GM20000 (cell line): ENCODE data around the gene SRPX.

Experiments
- DNase-seq: peaks from one replicate; pipeline ENCODE4 v3.0.0; 2012; ENCODE audit warnings: low spot score
- TF ChIP-seq, protein P1 (sequence below): IDR thresholded peaks from 2 replicates; pipeline ENCODE4 v1.5.1; 2012; ENCODE audit warnings: mild to moderate bottlenecking, control low read depth; ENCODE audit errors: extremely low read depth, missing control alignments

The SRPX gene

DNA sequence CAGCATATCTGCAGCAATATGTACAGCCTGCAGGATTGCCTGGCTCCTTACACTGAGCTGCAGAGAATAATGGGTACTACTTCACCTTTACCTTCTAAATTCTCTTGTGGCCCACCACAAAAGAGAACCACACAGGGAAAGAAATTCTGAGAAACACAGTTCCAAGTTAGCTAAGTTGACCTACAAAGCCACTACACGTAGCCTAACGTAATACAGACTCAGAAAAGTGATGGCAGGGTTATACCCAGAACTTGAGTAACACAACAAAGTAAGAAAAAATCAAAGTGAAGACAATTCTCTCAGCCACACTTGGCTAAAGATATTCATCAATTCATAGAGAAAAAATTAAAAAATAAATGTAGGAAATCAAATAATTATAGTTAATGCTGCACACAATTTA is 26.4 kb upstream of the SRPX start:
- DNase-seq, result no peak
- TF ChIP-seq, protein P1, sequence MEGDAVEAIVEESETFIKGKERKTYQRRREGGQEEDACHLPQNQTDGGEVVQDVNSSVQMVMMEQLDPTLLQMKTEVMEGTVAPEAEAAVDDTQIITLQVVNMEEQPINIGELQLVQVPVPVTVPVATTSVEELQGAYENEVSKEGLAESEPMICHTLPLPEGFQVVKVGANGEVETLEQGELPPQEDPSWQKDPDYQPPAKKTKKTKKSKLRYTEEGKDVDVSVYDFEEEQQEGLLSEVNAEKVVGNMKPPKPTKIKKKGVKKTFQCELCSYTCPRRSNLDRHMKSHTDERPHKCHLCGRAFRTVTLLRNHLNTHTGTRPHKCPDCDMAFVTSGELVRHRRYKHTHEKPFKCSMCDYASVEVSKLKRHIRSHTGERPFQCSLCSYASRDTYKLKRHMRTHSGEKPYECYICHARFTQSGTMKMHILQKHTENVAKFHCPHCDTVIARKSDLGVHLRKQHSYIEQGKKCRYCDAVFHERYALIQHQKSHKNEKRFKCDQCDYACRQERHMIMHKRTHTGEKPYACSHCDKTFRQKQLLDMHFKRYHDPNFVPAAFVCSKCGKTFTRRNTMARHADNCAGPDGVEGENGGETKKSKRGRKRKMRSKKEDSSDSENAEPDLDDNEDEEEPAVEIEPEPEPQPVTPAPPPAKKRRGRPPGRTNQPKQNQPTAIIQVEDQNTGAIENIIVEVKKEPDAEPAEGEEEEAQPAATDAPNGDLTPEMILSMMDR, result no peak

DNA sequence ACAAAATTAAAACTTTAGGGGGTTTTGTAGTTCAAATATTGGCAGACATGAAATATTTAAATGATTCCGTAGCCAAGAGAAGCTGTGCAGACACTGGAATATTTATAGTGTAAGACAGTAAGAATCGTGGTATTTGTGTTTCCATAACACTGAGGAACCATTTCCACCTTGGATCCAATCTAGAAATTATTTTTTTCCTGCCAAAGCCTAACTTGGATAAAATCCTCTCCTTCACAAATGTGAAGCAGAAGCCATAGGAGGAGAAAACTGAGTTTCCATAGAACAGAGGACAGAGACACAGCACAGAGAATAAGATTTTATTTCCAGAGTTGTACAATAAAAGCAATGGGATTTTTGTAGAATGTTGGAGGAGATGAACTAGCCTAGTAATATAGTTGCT is 19.9 kb upstream of the SRPX start:
- no peak for DNase-seq
- TF ChIP-seq, protein P1, result no peak

DNA sequence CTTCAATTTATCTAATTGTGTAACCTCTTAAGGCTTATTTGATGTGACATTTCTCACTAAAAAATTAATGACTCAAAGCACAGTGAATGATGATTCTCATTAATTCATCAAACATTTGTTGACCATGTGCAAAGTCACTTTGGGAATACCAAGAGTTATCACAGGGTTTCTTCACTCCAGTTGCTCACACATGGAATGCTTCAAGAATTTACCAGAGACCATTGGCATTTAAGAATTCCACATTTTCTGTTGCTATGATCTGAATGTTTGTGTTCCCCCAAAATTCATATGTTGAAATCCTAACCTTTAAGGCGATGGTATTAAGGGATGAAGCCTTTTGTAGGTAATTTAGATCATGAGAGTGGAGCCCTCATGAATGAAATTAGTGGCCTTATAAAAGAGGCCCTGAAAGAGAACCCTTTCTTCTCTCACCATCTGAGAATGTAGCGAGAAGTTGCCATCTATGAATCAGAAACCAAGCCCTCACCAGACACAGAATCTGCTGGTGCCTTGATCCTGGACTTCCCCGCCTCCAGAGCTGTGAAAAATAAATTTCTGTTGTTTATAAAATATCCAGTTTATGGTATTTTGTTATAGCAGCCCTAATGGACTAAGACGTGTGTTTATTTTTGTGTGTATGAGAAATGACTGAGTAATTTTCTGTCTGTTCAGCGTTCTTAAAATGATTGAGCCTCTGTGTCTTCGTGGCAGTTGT is 16.4 kb upstream of the SRPX start:
- TF ChIP-seq, protein P1, result no peak
- DNase-seq, result no peak

DNA sequence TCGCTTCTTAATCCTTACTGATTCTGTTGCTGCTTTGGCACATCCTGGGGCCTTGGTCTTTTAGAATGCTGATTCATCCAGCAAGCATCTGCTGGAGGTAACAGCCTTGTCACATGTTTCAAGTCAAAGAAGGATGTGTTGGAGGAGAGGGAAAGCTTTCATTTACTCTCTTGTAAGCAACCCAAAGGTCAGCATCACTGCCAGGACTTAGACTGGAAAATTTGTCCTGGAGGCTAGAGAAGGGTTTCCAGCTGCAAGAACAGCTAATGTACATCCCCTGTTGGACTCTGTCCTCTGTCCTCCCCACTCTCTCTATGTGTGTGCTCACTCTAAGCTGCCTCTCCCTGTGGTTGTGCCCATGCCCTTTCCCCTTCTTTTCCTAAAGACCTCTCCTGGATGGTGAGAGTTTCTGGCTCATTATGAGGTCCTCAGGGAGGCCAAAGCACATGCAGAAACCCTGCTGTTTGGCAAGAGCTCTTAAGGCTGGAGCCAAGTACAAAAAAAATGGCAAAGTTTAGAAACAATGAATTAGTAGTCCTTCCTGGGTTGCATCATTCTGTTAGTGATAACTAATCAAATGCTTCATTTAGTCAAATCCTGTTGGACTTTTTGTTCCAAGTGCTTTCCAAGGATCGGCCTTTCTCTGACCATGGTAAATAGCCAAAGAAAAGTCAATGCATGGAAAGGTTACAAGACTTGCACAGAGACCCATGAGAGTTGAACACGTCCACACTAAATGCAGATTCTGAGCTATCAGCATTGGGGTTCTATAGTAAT is 13.4 kb upstream of the SRPX start:
- TF ChIP-seq, protein P1, result no peak
- DNase-seq, result no peak

DNA sequence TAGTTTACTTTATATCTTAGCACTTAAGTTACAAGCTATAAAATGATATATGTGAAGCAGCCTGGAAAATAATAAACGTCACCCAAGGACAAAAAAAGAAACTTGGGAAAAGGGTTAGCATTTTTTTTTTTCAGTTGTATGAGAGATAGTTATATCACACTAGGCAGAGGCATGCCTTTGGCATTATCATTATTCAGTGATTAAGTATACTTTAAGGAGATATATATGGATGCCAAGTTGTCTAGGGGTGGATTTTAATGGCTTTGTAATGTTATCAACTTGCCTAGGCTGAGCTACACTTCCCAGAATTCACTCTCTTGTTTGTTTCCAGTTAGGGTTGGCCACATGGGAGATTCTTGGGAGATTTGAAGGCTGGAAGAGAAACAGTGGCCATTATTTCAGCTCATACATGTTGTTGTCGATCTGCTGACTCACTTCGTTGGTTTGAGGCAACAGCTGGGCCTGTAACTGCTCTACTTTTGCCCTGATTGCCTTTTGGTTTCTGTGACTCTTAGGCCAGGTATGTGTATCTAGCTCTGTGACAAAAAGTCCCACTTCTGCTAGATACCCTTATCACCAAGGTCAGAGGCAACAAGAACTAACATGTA is 11.5 kb upstream of the SRPX start:
- no peak for DNase-seq
- TF ChIP-seq, protein P1, result no peak

DNA sequence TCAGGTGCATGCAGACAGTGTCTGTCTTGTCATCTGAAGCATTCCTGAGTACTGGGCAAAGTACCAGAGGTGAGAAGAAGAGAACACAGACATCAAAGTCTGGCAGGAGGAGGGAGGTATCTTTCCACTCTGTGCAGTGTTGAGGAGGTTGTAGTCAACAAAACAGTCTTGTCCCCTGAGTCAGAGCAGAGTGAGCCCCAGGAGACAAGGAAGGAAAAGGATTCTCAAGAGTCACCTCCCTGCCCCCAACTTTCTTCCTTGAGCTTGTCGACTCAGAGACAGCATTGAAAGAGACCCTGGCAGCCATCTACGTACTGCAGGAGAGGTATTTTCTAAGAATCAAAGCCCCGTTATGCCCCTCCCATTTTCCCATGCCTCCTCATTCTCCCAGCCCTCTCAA is 4.4 kb upstream of the SRPX start:
- DNase-seq, result no peak
- TF ChIP-seq, protein P1, result no peak

DNA sequence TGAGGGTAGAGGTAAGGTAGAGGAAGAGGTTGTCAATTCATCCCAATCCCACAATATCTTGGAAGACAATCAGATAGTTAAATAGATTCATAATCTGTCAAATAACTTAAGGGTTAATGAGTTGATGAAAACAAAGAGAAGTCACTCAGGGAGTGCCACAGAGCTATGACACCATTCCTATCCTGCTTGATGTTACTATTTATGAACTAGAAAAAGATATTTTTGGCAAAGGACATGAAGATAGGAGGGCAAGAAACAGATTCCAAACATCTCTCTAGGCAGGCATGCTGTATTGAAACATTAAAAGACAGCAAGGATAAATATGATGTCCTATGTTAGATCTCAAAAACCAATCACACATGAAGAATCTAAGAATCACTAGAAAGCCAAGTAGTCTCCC is 3.5 kb upstream of the SRPX start:
- no peak for DNase-seq
- TF ChIP-seq, protein P1, result no peak
